Stimulated activated CD4-positive, alpha-beta T cell treated with anti-CD3 and anti-CD28 coated beads, Interleukin-15, amount 100 ng/mL, for 48 hours (primary cell): ENCODE results near the gene TTLL6.
"Not testable (repeated sequence)": the region's sequence is repeated elsewhere in the genome, so short reads cannot be mapped to it uniquely, and the experiment has no call there.

Source experiments
- DNase-seq, 2 donors: peaks; one replicate each; pipeline ENCODE4 v3.0.0-alpha.2; 2020; ENCODE audit warnings: low read depth in 2 of 2

TTLL6 gene

DNA sequence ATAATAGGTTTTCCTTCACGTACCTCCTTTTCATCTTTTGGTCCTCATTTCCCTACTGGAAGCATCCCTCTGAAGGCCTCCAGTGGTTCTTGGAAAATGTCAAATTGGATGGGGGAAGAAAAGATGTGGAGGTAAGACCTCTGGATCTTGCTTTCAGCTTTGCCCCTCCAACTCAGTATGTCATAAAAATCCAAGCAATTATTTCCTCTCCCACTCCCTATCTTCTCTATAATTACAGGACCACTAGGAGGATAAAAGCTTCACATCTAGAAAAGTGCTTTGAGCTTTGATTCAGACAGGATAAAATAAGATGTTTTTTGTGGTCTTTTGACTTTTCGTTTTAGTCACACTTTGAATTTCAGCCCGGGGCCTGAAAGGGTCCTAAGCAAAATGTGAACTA lies 1.7 kb downstream of the TTLL6 start:
- DNase-seq = no peak

DNA sequence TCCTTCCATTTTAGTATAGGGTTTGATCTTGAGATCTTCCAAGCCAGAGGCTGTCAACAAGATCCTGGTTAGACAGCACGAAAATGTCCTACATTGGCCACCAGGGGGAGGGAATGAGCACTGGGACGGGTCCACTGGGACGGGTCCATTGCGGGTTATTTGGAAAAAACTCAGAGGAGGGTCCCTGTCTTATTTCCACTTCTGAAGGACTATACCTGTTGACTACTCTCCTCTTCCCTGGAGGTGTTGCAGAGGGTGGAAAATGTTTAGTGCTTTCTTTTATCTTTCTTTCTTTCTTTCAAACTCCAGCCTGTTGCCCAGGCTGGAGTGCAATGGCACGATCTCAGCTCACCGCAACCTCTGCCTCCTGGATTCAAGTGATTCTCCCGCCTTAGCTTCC lies 2.5 kb downstream of the TTLL6 start:
- peak; percentile 20 to 46 for DNase-seq

DNA sequence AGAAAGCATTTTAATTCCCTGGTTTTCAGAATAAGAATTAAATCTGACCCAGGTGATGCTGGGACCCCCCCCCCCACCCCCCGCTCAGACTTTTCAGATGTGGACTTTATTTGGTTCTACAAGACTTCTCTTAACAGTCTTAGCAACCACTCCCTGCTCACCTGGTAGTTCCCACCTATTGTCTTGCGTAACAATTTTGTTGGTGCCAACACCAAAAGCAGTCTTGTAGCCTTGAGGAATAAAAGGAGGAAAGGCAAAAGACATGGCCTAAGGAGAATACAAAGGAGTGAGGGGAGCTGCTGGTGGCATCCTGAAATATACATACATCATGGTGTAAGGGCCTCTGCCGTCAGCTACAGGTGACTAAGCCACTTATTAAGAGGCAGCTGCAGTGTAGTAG lies 5.0 kb downstream of the TTLL6 start:
- no peak for DNase-seq

DNA sequence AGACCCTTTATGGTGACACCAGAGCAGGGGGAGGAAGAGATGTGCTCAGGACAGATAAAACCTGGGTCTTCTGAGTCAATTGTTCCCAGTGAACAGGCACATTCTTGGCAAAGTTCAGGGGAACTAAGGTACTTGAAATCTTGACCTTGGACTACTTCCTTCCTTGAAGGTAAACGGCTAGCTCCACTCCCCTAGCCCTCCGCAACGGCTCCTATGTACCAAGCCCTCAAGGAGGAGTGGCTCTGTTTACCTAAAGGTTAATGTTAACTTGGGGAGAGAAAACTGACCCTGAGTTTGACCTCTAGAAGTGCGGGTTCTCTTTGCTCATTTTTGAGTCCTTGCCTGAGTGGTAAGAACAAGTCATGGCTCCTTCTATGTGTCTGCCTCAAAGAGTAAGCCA lies 7.8 kb downstream of the TTLL6 start:
- DNase-seq = no peak

DNA sequence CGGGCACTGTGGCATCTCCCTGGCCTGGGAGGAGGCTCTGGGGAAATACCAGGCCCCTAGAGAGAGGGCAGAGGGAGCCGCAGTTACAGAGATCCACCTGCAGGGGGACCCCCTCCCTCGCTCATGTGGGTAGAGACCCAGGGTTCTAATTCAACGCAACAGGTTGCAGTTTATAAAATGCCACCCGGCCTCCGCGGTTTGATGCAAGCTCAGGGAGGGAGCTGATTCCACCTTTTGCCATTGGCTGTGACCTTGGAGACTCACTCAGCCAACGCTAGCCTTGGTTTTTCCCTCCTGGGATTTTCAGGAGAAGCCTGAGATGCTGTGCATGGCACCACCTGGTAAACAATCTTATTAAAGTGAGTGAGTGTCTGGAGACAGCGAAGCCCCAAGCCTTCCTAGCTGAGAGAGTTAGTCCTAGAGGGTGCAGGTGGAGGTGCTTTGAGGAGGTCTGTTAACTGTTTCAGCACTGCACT lies 12.1 kb downstream of the TTLL6 start:
- peak; percentile 27 to 57 for DNase-seq

DNA sequence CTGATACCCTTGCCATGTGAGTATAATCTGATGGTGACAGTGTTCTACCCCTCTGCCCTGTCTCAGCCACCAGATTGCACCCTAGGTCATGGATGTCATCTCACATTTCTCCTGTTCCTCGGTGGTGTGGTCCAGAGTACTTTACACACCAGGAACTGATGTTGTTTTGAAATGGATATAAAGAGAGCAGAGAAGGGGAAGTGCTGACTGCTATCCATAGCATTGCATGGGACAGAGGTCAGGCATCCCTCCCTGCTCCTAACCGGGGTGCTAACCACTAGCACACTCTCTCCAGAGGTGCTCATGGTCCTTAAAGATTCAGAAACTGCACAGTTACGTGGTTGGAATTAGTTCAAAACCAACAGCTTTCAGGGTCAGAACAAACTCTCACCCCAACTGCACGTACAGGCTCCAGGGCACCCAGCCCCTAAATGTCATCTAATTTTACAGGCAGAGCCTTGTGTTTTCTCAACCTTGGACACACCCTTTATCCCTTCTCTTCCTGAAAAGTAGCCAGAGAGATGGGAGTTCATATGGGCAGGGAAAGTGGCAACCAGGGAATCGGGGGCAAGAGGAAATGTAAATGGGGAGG lies 16.3 kb downstream of the TTLL6 start:
- no peak for DNase-seq

DNA sequence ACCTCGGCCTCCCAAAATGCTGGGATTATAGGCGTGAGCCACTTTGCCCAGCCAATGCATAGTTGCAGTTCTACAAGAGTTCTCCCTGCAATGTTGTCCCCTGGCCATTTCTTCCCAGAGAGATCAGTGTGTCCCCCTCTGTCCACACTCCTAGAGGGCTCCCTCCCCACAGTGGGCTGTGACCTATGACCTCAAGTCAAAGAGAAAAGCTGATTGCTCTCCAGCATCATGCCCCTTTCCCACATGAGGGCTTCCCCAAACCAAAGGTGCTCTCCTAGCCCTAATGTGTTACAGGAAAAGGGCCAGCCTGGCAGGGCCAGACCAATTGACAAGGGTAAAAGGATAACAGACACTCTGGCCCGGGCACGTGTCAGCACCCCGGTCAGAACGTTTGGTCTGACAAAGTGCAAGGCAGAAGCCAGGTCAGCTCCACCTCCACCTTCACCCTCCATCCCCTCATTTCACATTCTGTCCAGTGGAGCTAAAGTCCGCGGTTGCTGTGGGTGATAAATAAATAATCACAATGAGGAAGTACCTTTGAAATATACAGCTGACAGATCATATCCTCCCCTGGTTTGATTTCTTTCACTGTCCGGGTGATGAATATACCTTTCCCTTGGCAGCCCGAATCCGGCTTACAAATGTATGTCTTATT lies 17.8 kb downstream of the TTLL6 start:
- DNase-seq = no peak

DNA sequence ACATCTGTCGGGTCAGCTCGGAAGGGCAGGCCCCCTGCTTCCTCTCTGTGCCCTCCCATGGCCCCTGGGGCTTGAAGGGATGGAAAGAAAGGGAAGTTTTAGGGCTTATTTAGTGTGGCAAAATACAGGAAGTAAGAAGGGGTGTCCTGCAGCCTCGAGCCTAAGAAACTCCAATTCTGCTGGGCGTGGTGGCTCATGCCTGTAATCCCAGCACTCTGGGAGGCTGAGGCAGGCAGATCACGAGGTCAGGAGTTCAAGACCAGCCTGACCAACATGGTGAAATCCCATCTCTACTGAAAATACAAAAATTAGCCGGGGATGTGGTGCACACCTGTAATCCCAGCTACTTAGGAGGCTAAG lies 20.9 kb downstream of the TTLL6 start:
- not testable (repeated sequence) for DNase-seq

DNA sequence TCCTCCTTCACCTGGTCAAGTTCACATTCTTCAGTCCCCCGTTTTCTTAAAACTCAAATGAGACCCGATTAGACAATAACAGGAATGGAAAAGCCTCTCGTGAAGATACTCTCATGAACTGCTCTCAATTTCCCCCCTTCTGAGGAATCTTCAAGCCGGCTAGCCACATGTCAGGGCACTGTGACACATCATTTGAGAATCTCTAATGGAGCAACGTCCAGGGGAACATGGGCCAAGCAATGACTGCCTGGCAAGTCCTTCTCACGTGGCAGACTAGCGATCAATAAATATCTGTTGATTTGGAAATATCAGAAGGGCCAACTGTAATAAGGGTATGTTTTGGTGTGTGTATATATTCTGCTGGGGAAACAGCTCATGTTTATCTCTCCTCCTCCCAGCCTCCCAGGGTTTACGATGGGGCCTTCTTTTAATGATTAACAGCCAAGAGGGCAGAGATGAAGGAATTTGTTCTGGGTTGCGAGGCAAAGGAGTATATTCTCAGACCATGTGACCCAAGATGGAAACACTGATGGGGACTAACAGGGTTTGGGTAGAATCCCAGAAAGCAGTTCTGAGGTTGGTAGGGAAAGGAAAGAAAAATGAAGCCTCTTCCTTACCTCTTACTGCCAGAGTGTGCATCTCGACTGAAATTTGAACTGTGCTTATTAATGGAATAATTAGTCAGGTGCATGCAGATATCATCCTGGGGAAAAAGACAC lies 21.4 kb downstream of the TTLL6 start:
- no peak for DNase-seq

DNA sequence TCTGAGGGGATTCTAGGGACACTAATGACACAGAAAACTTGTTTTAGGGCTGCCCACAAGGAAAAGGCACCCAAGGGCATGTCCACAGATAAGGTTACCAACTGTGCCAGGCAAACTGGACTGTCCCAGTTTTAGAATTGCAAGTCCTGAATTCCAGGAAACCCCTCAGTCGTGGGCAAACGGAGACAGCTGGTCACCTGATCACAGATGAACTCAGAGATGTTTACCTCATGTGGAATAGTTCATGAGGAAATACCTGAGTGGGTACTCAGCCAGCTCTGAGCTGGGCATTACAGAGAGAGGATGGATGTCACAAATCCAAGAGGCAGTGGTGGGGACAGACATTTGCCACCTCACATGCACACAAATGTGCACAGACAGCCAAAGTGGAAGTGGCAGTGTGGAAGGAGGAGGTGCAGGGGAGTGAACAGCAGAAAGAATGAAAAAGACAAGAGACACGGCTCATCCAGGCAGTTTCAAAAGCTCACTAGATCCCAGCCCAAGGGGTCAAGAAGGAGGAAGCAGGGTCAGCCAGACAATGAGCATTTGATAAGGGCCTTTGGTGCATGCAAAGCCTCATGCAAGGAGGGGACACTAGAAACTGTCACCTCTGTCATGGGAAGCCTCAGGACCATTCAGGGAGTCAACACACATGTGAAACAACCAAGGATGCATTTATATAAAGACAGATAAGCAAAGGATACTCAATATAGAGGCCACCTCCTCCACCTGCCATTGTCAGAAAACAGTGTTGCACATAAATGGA lies 24.8 kb downstream of the TTLL6 start:
- no peak for DNase-seq

DNA sequence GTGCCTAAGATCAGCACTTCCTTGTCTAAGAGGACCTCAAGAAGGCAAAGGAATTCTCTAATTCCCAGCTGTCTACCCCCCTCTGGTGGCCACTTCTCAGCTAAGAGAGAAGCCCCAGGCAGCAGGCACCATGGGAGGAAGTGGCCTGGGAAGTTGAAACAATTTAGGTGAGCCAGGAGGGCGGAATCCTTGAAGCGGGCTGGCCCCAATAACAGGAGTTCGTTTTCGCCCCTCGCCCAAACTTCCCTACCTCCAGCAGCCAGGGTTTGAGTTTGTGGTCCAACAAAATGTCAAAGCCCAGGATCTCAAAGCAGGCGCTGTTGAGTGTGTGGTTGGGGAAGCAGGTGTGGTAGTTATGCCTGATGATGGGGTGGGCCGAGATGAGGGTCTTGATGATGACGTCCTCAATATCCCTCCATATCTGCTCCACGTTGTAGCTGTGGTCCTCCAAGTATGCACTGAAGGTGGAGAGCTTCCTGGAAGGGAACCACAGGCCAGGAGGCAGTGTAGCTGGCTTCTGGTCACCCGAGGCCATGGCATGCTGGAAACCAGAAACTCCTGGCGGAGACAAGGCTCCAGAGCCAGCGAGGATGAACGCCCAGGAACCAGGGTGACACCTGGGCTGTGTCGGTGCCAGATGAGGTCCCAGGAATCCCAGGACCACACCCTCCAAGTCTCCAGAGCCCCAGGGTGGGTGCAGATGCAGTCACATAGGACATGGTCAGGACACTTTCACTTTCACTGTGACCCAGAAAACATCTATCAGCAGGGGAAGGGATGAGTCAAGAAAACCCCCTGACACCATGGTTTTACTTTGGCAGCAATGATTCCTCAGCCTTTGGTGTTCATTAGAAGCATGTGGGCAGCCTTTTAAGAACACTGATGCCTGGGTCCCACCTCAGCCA lies 25.6 kb downstream of the TTLL6 start:
- DNase-seq = peak in 1 of 2 donors; percentile 20

DNA sequence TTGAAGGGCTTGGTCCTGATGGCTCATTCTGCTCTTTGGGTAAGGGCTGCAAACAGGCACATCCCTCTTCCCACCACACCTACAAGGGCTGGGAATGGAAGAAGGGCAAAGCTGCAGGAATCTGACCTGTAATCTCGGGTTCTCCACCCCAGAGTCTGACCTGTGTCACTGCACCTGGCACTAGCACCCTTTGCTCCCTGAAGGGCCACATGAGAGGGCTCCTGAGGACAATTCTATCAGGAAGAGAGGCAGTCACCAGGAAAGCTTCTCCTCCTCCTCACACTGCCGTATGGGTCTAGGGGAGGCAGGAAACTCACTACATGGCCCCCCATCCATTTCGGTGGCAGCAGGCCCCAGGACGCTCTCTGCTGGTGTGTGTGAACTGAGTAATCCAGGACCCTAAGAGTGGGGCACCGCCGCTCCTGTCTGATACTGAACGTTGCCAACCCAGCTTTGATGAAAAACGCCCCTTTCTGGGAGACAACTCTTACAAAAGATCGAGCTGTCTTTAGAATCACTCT lies 26.4 kb downstream of the TTLL6 start:
- no peak for DNase-seq

DNA sequence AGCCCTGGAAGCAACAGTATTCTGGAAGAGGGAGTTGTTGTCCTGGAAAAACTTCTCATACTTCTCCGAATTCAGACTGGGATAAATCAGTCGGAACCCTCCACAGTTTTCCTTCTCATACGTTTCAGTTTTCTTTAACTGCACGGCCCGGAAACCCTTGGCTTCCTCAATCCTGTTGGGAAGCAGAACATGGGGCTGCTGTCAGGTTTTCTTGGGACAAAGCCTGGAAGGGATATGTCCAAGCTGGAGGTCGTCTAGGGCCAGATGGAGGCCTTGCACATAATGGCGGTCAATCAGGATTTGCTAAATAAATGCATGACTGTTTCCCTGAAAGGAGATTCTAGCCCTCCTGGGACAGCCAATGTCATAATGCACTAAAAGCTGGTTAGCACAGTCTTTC lies 29.2 kb downstream of the TTLL6 start:
- no peak for DNase-seq

DNA sequence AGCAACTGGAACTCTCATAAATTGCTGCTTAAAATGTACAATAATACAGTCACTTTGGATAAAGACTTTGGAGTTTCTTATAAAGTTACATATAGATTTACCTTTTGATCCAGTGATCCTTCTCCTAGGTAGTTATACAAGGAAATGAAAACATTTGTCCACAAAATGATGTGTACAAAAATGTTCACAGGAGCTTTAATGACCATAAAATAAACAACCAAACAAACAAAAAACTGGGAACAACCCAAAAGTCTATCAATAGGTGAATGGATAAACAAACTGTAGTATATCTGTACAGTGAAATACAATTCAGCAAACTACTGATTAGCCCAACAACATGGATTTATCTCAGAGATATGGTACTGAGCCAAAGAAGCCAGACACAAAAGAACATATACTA lies 37.6 kb downstream of the TTLL6 start:
- no peak for DNase-seq

DNA sequence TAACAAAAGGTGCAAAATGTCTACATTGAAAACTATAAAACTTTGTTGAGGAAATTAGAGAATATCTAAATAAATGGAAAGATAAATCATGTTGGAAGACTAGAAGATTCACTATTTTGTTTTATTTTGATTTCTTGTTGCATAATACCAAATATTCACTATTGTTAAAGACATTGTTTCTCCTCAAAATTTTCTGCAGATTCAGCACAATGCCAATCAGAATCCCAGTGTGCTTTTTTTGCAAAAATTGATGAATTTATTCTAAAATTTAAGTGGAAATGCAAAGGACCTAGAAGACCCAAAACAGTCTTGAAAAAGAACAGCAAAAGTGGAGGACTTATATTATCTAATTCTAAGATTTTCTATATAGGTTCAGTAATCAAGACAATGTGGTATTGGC lies 40.4 kb downstream of the TTLL6 start:
- DNase-seq = no peak

DNA sequence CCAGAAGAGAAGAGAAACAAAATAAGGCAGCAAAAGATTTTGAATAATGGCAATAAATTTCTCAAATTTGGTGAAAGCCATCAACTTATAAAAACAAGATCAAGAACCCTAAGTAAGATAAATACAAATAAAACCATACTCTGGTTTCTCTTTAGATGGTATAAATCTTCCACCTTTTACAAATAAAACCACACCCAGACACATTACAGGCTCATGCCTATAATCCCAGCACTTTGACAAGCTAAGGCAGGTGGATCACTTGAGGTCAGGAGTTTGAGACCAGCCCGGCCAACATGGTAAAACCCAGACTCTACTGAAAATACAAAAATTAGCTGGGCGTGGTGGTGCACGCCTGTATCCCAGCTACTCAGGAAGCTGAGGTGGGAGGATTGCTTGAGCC lies 43.8 kb downstream of the TTLL6 start:
- no peak for DNase-seq

DNA sequence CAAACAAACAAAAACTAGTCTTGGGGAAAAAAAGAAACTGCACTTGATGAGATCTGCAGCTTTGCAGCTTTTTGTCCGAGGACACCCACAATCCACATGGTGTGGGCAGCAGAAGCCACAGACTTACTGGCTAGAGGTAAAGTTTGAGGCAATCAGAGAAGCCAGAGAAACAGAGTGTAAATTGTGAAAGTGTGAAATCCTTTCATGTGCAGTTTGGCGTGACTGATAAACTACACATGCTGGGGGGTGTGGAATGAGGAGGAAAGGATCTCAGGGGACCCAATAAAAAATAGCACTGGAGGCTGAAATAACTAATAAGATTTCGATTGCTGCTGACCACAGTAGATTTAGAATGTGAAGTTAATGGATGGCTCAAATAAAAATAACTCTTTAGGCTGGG lies 46.1 kb downstream of the TTLL6 start:
- DNase-seq = no peak

DNA sequence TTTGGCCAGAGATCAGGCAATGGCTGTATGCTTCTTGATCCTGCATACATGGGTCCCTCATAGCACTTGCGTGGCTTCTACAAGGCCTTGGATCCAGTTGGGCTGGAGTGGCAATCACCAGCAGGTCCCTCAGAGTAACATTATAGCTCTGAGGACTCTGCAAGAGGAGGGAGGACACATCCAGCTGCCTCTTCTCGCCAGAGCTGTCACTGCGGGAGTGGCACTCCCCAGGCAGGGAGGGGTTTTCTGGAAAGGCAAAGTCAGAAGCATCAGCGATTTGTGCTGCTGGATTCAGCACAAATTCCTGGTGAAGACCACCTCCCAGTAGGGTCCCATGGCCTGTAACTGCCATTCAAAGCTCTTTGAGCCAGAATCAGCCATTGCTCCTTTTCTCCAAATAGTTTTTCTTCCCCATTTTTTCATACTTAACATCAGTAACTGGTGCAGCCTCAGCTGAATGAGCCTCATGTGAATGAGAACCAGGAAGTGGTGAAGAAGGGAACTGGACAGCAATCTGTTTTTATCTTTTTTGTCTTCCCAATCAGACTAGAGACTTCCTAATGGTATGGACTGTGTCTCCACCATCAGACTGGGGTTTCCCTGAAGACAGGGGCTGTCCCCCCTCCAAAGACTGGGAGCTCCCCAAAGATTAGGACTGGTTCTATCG lies 47.9 kb downstream of the TTLL6 start:
- DNase-seq = no peak

DNA sequence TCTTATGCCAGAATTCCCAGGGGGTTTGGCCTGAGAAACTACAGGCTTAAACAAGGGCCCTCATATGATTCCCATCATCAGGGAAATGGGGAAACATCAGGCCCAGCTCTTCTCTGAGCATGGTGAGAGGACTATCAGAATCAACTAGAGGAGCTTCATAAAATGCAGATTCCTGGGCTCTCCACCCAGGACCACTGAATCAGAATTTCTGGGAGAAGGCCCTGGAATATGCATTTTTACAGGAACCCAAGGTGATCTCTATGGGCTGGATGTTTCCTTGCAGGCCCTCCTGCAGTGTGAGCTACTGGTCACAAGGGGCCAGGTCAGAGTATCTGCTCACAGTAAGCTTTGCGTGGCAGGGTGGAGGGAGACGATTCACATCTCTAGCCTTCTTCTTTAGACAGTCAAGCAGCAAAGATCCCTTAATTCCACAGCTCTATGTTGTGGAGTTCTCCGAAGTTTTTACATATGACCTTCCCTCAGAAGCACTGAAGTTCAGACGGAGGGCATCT lies 49.7 kb downstream of the TTLL6 start:
- no peak for DNase-seq

DNA sequence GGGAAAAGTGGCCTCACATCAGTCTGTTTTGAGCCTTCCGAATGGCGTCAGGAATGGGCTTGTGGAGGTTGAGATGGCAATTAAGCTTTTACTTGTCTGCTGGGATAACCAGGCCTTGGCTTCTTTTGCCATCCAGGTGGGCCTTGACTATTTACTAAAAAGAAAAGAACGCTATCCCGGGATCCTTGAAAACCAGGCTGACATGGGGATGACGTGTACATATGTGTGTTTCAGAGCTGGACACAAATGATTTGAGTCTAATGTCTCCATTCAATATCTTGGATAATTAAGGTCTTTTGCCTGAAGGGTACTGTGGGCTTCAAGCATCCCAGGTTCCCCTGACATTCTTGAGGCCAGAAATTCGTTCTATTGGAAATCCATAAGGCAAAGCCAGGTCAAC lies 55.9 kb downstream of the TTLL6 start:
- no peak for DNase-seq
